ENCODE measurements around the gene FAM136A.
A peak's percentile ranks its signal among the peaks of the same experiment; 100 is the strongest.
"Not testable (repeated sequence)": the region's sequence is repeated elsewhere in the genome, so short reads cannot be mapped to it uniquely, and the experiment has no call there.

The FAM136A gene

GRCh38 chr2:70283500-70284191 is 18.2 kb downstream of the FAM136A start:
- DNase-seq = no peak

GRCh38 chr2:70282439-70282838 is 19.4 kb downstream of the FAM136A start:
- no peak for DNase-seq

- DNase-seq = no peak
Measured at GRCh38 chr2:70280242-70280798, 21.5 kb downstream of the FAM136A start.

- no peak for DNase-seq
Measured at GRCh38 chr2:70270323-70270722, 31.5 kb downstream of the FAM136A start.

GRCh38 chr2:70269422-70270302 is 32.2 kb downstream of the FAM136A start:
- not testable (repeated sequence) for DNase-seq

GRCh38 chr2:70266925-70267324 is 34.9 kb downstream of the FAM136A start:
- not testable (repeated sequence) for DNase-seq

GRCh38 chr2:70261501-70261900 is 40.4 kb downstream of the FAM136A start:
- DNase-seq = no peak

- no peak for DNase-seq
Measured at GRCh38 chr2:70258532-70258875, 43.4 kb downstream of the FAM136A start.

GRCh38 chr2:70255637-70256314 is 46.1 kb downstream of the FAM136A start:
- no peak for DNase-seq

- no peak for DNase-seq
Measured at GRCh38 chr2:70250434-70250833, 51.4 kb downstream of the FAM136A start.

GRCh38 chr2:70248181-70248847 is 53.6 kb downstream of the FAM136A start, which contains the start of gene TIA1:
TIA1 (minus strand) TSS chr2:70248628; CDS start chr2:70248430, 198 bp downstream.
- DNase-seq = peak; percentile 97

- DNase-seq = no peak
Measured at GRCh38 chr2:70247364-70248180, 54.3 kb downstream of the FAM136A start.
